Erythroblast (primary cell): ENCODE measurements around the gene PSMA4.

Experiments used
- GATA1 ChIP-seq: IDR thresholded peaks from 2 replicates; pipeline ENCODE4 v1.6.1; 2011; ENCODE audit warnings: low read depth, mild to moderate bottlenecking, control low read depth, low read length, moderate library complexity
- POLR2A ChIP-seq: IDR thresholded peaks from 2 replicates; pipeline ENCODE4 v1.6.1; 2011; ENCODE audit warnings: mild to moderate bottlenecking, low read length

- TF ChIP-seq POLR2A (no peak), GATA1 (no peak)
Measured at GRCh38 chr15:78599189-78599588, 58.9 kb downstream of the PSMA4 start.
